OCI-LY3 (cell line): ENCODE data around the gene JARID2.

ENCODE experiments used
- EZH2phosphoT487 ChIP-seq: fragments of 200-600 bp; shearing (Covaris generic); IDR thresholded peaks from 2 replicates; pipeline ENCODE4 v1.6.1; 2018; ENCODE audit warnings: antibody characterized with exemption, mixed run types, low read depth
- TF ChIP-seq, protein P1 (sequence below): fragments of 200-600, 300-600 bp; sonication (generic); IDR thresholded peaks from 2 replicates; pipeline ENCODE4 v1.5.1; 2014; ENCODE audit warnings: antibody characterized with exemption, low read length, low read depth

DNA sequence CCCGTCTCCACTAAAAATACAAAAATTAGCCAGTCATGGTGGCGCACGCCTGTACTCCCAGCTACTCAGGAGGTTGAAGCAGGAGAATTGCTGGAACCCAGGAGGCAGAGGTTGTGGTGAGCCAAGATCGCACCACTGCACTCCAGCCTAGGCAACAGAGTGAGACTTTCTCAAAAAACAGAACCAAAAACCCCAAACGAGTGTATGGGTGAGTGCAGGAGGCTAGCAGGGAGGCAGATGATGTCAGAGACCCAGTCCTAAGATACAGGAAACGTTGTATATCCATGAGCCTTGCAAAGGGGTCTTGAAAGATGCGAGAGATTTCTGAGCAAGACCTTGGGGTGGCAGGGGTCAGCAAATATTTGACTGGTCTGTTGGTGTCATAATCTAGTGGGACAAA lies 136.2 kb downstream of the JARID2 start:
- TF ChIP-seq, protein P1, sequence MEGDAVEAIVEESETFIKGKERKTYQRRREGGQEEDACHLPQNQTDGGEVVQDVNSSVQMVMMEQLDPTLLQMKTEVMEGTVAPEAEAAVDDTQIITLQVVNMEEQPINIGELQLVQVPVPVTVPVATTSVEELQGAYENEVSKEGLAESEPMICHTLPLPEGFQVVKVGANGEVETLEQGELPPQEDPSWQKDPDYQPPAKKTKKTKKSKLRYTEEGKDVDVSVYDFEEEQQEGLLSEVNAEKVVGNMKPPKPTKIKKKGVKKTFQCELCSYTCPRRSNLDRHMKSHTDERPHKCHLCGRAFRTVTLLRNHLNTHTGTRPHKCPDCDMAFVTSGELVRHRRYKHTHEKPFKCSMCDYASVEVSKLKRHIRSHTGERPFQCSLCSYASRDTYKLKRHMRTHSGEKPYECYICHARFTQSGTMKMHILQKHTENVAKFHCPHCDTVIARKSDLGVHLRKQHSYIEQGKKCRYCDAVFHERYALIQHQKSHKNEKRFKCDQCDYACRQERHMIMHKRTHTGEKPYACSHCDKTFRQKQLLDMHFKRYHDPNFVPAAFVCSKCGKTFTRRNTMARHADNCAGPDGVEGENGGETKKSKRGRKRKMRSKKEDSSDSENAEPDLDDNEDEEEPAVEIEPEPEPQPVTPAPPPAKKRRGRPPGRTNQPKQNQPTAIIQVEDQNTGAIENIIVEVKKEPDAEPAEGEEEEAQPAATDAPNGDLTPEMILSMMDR = no peak
- no peak for TF ChIP-seq EZH2phosphoT487
